GM23248 (cell line): ENCODE results near the gene POT1.

Experiments used
- EZH2 ChIP-seq: fragments of 200-600 bp; sonication (generic); IDR thresholded peaks from 2 replicates; pipeline ENCODE4 v1.6.1; 2018; ENCODE audit warnings: antibody characterized with exemption, mild to moderate bottlenecking; ENCODE audit not compliant: insufficient read depth, poor library complexity, severe bottlenecking
- EZH2phosphoT487 ChIP-seq: fragments of 200-600 bp; sonication (generic); IDR thresholded peaks from 2 replicates; pipeline ENCODE4 v1.6.1; 2018; ENCODE audit warnings: antibody characterized with exemption, moderate library complexity, mild to moderate bottlenecking, low read depth; ENCODE audit not compliant: insufficient read depth

- no peak for TF ChIP-seq EZH2
- no peak for TF ChIP-seq EZH2phosphoT487
Observed at GRCh38 chr7:124943472-124943871, 13.8 kb upstream of the POT1 start.
